Keratinocyte (primary cell): ENCODE data around the gene KRT1.

Source experiments
- CTCF ChIP-seq, 3 experiments: IDR thresholded peaks in 1 of 3; conservative IDR thresholded peaks in 1 of 3; optimal IDR thresholded peaks in 1 of 3; 2 replicates in 2 of 3; 3 replicates in 1 of 3; pipeline versions ENCODE3 to v1.5.1; 2011; ENCODE audit warnings: low read length in 3 of 3, mild to moderate bottlenecking in 3 of 3, moderate library complexity in 2 of 3, control low read depth in 1 of 3, inconsistent platforms in 1 of 3; ENCODE audit not compliant: insufficient read depth in 2 of 3; ENCODE audit errors: extremely low read depth in 1 of 3
- EZH2 ChIP-seq: IDR thresholded peaks from one replicate; pipeline ENCODE4 v1.6.1; 2012; ENCODE audit warnings: inconsistent platforms, mild to moderate bottlenecking, low read length, moderate library complexity

GRCh38 chr12:52630008-52630500 lies 50.2 kb downstream of the KRT1 start:
- TF ChIP-seq CTCF (optimal IDR thresholded peaks at IDR 0.05 in 1 of 3, IDR thresholded peaks at IDR 0.05 in 1 of 3, conservative IDR thresholded peaks at IDR 0.05 in 1 of 3; ENCODE audit: extremely low read depth in 1 of 3, insufficient read depth in 2 of 3, low read length in 3 of 3), result no peak
- no peak for TF ChIP-seq EZH2
